Osteoblast (primary cell): ENCODE data around the gene CRYBB3. TPM values are rescaled to one million over a fixed set of nuclear protein-coding genes. Genes with fewer than 3 reads are reported as not detected.

ENCODE experiments used
- DNase-seq: peaks from one replicate; pipeline ENCODE4 v3.0.0; 2011; ENCODE audit warnings: low spot score, mixed read lengths; ENCODE audit not compliant: insufficient read length; ENCODE audit errors: missing footprints
- H2AFZ ChIP-seq: 2 replicates; pipeline ENCODE4 v1.6.0; 2011; ENCODE audit warnings: mild to moderate bottlenecking, low read length
- H3K27ac ChIP-seq: 2 replicates; pipeline ENCODE4 v1.5.1; 2011; ENCODE audit warnings: mild to moderate bottlenecking, low read depth, low read length, moderate library complexity
- H3K27me3 ChIP-seq: 2 replicates; pipeline ENCODE4 v1.6.0; 2012; ENCODE audit warnings: mild to moderate bottlenecking, control low read depth, inconsistent platforms, low read length, moderate library complexity; ENCODE audit not compliant: insufficient read depth
- H3K36me3 ChIP-seq: 2 replicates; pipeline ENCODE4 v1.5.1; 2011; ENCODE audit warnings: mild to moderate bottlenecking, low read length, control low read depth, moderate library complexity; ENCODE audit not compliant: insufficient read depth
- H3K4me1 ChIP-seq: 2 replicates; pipeline ENCODE4 v1.5.1; 2011; ENCODE audit warnings: mild to moderate bottlenecking, low read length, control low read depth, moderate library complexity; ENCODE audit not compliant: insufficient read depth
- H3K4me2 ChIP-seq: 2 replicates; pipeline ENCODE4 v1.6.0; 2011; ENCODE audit warnings: mild to moderate bottlenecking, low read length; ENCODE audit not compliant: insufficient read depth
- H3K4me3 ChIP-seq: fragments of 200-600 bp; sonication (generic); 3 replicates; pipeline ENCODE4 v1.5.1; 2012; ENCODE audit warnings: mild to moderate bottlenecking, low read length, inconsistent platforms; ENCODE audit not compliant: insufficient read depth
- H3K79me2 ChIP-seq: 2 replicates; pipeline ENCODE4 v1.6.0; 2012; ENCODE audit warnings: mild to moderate bottlenecking, low read length, control low read depth, inconsistent platforms; ENCODE audit not compliant: insufficient read depth
- H3K9me3 ChIP-seq: 2 replicates; pipeline ENCODE4 v1.5.1; 2011; ENCODE audit warnings: low read depth, low read length, control low read depth
- H4K20me1 ChIP-seq: 2 replicates; pipeline ENCODE4 v1.6.0; 2012; ENCODE audit warnings: mild to moderate bottlenecking, low read length, control low read depth; ENCODE audit not compliant: insufficient read depth
- total RNA-seq: library from RNA; depleted of rRNA; stranded (reverse); fragments of >200 nt; gene quantifications from 2 replicates; pipeline ENCODE4 v1.2.3, GENCODE V29; 2012
- TF ChIP-seq, protein P1 (sequence below): IDR thresholded peaks from 2 replicates; pipeline ENCODE4 v1.5.1; 2011; ENCODE audit warnings: mild to moderate bottlenecking, low read depth, low read length, moderate library complexity; ENCODE audit errors: extremely low read depth

The CRYBB3 gene
- total RNA-seq, 1 donor, result not detected

DNA sequence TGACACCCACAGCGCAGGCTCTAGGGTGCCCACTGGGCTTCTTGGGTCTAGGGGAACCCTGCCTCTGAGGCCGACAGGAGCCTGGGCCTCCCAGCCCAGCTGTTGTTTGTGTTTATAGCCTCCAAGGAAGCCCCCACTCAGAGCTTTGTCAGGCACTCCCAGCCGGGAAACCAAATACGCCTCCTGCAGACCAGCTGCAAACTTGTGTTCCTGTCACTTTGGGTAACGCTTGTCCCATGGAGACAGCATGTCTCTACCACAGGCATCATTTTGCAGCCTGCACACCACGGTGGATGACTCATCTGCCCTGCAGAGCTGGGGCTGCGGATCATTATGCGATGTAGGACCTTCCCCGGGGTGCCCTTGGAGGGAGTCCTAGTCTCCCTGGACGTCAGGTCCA, 40.6 kb upstream of the CRYBB3 start:
- no peaks in the 10 kb centered on the region for H3K27me3 ChIP-seq
- TF ChIP-seq, protein P1, sequence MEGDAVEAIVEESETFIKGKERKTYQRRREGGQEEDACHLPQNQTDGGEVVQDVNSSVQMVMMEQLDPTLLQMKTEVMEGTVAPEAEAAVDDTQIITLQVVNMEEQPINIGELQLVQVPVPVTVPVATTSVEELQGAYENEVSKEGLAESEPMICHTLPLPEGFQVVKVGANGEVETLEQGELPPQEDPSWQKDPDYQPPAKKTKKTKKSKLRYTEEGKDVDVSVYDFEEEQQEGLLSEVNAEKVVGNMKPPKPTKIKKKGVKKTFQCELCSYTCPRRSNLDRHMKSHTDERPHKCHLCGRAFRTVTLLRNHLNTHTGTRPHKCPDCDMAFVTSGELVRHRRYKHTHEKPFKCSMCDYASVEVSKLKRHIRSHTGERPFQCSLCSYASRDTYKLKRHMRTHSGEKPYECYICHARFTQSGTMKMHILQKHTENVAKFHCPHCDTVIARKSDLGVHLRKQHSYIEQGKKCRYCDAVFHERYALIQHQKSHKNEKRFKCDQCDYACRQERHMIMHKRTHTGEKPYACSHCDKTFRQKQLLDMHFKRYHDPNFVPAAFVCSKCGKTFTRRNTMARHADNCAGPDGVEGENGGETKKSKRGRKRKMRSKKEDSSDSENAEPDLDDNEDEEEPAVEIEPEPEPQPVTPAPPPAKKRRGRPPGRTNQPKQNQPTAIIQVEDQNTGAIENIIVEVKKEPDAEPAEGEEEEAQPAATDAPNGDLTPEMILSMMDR, result no peak
- H3K9me3 ChIP-seq, result no peaks in the 10 kb centered on the region
- H3K79me2 ChIP-seq, result peaks cover 4% of the 10 kb centered on the region
- H4K20me1 ChIP-seq, result peaks cover 39% of the 10 kb centered on the region
- peaks cover 14% of the 10 kb centered on the region for H3K4me1 ChIP-seq
- no peak overlapping the region for H3K27ac ChIP-seq
- no peak overlapping the region for H3K4me3 ChIP-seq
- DNase-seq, result no peak
- H2AFZ ChIP-seq, result no peak overlapping the region
- no peaks in the 10 kb centered on the region for H3K36me3 ChIP-seq
- no peak overlapping the region for H3K4me2 ChIP-seq

DNA sequence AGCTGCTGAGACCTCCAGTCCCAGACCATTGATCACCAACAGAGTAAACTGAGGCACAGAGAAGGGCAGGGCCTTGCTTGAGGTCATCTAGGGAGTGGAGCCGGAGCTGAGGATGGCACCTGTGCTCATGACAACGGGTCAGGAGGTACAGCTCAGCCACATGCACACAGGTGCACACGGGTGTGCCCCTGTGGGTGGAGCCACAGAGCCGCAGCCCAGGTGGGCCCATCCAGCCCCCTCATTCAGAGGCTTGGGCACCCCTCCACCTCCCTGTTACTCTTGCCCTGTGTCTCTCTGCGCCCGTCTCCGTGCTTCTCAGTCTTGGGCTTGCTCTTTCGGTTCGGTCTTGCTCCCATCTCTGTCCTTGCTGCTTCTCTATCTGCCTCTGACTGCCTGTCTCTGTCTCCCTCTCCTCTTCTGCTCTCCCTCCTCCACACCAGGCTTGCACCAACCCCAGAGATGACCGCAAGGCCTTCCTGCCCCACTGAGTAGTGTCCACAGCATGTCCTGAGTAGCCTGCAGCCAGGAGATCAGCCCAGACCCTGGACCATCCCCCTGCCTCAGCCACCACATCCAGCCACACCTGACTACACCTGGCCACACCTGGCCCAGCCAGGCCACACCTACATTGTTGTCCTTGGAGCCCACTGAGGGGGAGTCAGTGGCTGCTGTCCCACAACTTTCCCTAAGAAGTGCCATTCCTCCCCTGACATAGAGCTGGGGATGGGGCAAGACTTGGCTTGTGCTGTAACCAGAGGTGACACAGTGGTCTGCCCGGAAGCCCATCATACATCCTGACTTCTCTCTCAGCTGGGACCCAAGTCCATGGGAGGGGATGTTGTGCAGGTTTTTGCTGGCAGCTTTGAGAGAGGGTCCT, 39.3 kb upstream of the CRYBB3 start:
- Histone ChIP-seq H3K9me3 (no peaks in the 10 kb centered on the region), H3K36me3 (no peaks in the 10 kb centered on the region), H4K20me1 (peaks cover 33% of the 10 kb centered on the region), H3K4me3 (no peak overlapping the region), H2AFZ (no peak overlapping the region), H3K4me1 (peaks cover 8% of the 10 kb centered on the region), H3K4me2 (no peak overlapping the region), H3K79me2 (peaks cover 2% of the 10 kb centered on the region), H3K27ac (no peak overlapping the region), H3K27me3 (no peaks in the 10 kb centered on the region)
- no peak for DNase-seq
- TF ChIP-seq, protein P1, result no peak

DNA sequence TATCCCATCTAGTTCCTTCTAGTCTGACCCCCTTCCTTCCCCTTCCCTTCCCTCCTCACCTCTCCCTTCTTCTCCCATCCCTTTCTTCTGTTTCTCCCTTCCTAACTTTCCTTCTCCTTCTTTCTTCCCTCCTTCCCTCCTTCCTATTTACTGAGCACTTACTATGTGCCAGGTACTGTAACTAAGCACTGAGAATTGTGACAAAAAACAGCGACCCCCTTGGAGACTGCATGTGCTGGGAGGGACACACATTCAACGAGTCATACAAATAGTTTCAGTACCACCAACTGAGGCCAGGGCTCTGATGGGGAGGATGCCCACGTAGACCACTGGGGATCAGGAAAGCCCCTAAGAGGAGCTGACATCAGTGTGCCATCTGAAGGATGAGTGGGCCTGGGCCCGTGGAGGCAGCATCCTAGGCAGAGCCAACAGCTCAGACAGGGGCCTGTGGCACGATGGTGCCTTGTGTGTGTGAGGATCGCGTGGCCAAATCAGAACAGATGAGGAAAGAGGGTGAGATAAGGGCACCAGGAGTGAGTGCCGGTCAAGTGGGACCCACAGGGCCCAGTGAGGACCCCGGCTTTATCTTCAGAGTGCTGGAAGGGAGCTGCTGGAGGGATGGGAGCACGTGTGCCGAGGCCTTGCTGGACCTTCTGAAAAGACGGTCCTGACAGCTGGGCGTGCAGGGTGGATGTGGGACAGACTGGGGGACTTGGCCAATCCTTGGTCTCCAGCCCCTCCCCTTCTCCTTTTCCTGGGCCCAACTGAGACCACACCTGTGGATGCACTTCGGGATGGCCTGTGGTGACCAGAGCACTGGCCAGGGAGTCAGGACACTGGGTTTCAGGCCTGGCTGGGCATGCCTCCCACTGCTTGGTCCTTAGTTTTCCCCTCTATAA, 38.4 kb upstream of the CRYBB3 start:
- Histone ChIP-seq H2AFZ (no peak overlapping the region), H3K4me1 (peaks cover 8% of the 10 kb centered on the region), H3K9me3 (no peaks in the 10 kb centered on the region), H3K36me3 (no peaks in the 10 kb centered on the region), H4K20me1 (peaks cover 33% of the 10 kb centered on the region), H3K27ac (no peak overlapping the region), H3K4me3 (no peak overlapping the region), H3K79me2 (no peaks in the 10 kb centered on the region), H3K27me3 (no peaks in the 10 kb centered on the region), H3K4me2 (no peak overlapping the region)
- TF ChIP-seq, protein P1, result no peak
- DNase-seq, result no peak
